CD8-positive, alpha-beta memory T cell (primary cell): ENCODE measurements around the gene CD47. TPM values are rescaled to one million over a fixed set of nuclear protein-coding genes. Genes with fewer than 3 reads are reported as not detected.
A peak's percentile ranks its signal among the peaks of the same experiment; 100 is the strongest.

Source experiments
- CTCF ChIA-PET: fragments of 350-600 bp; sonication (Branson Sonifier 250); formaldehyde crosslinking; loops from one replicate; lab custom pipeline; 2021; ENCODE audit warnings: antibody characterized with exemption; lab: Charles Lee
- POLR2A ChIA-PET: fragments of 350-600 bp; sonication (Branson Sonifier 250); formaldehyde crosslinking; loops from one replicate; lab custom pipeline; 2021; ENCODE audit warnings: antibody characterized with exemption; lab: Charles Lee
- DNase-seq, 5 donors: peaks; one replicate each; pipeline versions ENCODE4 v3.0.0 to v3.0.0-alpha.2; 2020 to 2022; ENCODE audit warnings: mixed read lengths in 1 of 5
- H3K27ac ChIP-seq: one replicate; pipeline ENCODE4 v1.7.0; 2013; ENCODE audit warnings: low read depth, mild to moderate bottlenecking, low read length, moderate library complexity
- H3K27me3 ChIP-seq: 2 replicates; pipeline ENCODE4 v1.7.0; 2013; ENCODE audit warnings: low read length, mild to moderate bottlenecking; ENCODE audit not compliant: insufficient read depth, poor library complexity, severe bottlenecking
- H3K36me3 ChIP-seq: 2 replicates; pipeline ENCODE4 v1.7.0; 2013; ENCODE audit warnings: mild to moderate bottlenecking, low read length, moderate library complexity; ENCODE audit not compliant: insufficient read depth
- H3K4me1 ChIP-seq: 2 replicates; pipeline ENCODE4 v1.7.0; 2013; ENCODE audit warnings: mild to moderate bottlenecking, low read length, moderate library complexity; ENCODE audit not compliant: insufficient read depth
- H3K4me3 ChIP-seq: 2 replicates; pipeline ENCODE4 v1.7.0; 2013; ENCODE audit warnings: mild to moderate bottlenecking, low read length
- H3K9me3 ChIP-seq: 2 replicates; pipeline ENCODE4 v1.7.0; 2013; ENCODE audit warnings: mild to moderate bottlenecking, low read length
- H3K27ac Mint-ChIP-seq, 8 donors: one replicate each; pipeline ENCODE4 v1.8.0; 2020 to 2021; ENCODE audit warnings: mixed read lengths in 8 of 8, mild to moderate bottlenecking in 6 of 8, inconsistent platforms in 3 of 8, moderate library complexity in 3 of 8
- H3K27me3 Mint-ChIP-seq, 2 donors: one replicate each; pipeline ENCODE4 v1.8.0; 2020 to 2021; ENCODE audit warnings: mixed read lengths in 2 of 2, mild to moderate bottlenecking in 1 of 2, moderate library complexity in 1 of 2
- H3K36me3 Mint-ChIP-seq, 3 donors: one replicate each; pipeline ENCODE4 v1.8.0; 2020 to 2021; ENCODE audit warnings: mixed read lengths in 3 of 3, inconsistent platforms in 1 of 3, mild to moderate bottlenecking in 1 of 3
- H3K4me1 Mint-ChIP-seq, 3 donors: one replicate each; pipeline ENCODE4 v1.8.0; 2020 to 2021; ENCODE audit warnings: mixed read lengths in 3 of 3, inconsistent platforms in 1 of 3, mild to moderate bottlenecking in 1 of 3
- H3K4me3 Mint-ChIP-seq, 7 donors: one replicate each; pipeline ENCODE4 v1.8.0; 2020 to 2021; ENCODE audit warnings: mixed read lengths in 7 of 7, mild to moderate bottlenecking in 6 of 7, moderate library complexity in 4 of 7, inconsistent platforms in 2 of 7
- H3K9me3 Mint-ChIP-seq, 5 donors: one replicate each; pipeline ENCODE4 v1.8.0; 2020 to 2022; ENCODE audit warnings: mixed read lengths in 5 of 5, mild to moderate bottlenecking in 3 of 5, moderate library complexity in 2 of 5, inconsistent platforms in 1 of 5
- polyA plus RNA-seq: library from polyadenylated mRNA; unstranded; fragments of 300-500 nt; fragmentation: Illumina TruSeq; gene quantifications from one replicate; pipeline ENCODE4 v1.2.3, GENCODE V29; 2021
- total RNA-seq, 2 experiments: library from RNA; stranded (reverse); gene quantifications; one replicate each; pipeline ENCODE4 v1.2.3, GENCODE V29; 2021

CD47 gene
- total and polyA plus RNA-seq, 3 experiments from 2014 or later, result 126 to 232 (median 131) TPM

DNA sequence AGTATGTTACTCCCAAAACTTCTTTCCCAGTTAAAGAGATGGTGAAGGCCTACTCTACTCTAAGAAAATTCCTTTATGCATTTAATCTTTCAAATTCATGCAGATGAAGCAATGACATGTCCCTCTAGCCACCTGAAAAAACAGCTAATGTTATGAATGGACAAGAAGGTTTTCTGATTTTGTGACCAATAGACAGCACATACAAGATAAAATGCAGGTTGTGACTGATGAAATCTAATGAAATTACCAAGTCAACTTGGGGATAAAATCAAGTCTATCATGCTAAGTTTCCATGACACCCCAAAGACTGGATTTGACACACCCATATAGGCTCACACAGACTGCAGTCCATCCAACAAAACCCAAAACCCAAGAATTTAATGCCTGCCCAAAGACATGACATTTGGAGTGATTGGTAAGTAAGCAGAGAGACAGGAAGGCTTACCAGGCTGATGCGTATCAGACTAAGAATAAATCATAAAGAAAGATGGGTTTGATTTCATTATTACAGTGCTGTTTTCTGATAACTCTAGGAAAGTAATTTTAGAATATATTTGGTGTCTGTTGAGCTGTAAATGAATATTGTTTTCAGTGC, 26.4 kb downstream of the CD47 start:
- peaks cover 64 to 94% (median 86%) of the 10 kb centered on the region in 3 donors for H3K4me1 Mint-ChIP-seq
- H3K36me3 Mint-ChIP-seq, result peaks cover 4 to 86% (median 36%) of the 10 kb centered on the region in 3 donors
- Histone ChIP-seq H3K4me3 (no peak overlapping the region), H3K36me3 (peaks cover 26% of the 10 kb centered on the region), H3K4me1 (peaks cover 36% of the 10 kb centered on the region), H3K27ac (no peak overlapping the region), H3K27me3 (no peaks in the 10 kb centered on the region), H3K9me3 (no peaks in the 10 kb centered on the region)
- H3K27ac Mint-ChIP-seq, result peak overlapping the region; percentile 9 to 88 (median 56)
- DNase-seq, result no peak
- POLR2A ChIA-PET, result no interaction called here
- no peaks in the 10 kb centered on the region for H3K27me3 Mint-ChIP-seq
- CTCF ChIA-PET, result no interaction called here
- peak overlapping the region in 2 of 7 donors; percentile 3 to 19 for H3K4me3 Mint-ChIP-seq
- no peaks in the 10 kb centered on the region for H3K9me3 Mint-ChIP-seq

GRCh38 chr3:108062051-108062450, 28.8 kb downstream of the CD47 start:
- H3K36me3 ChIP-seq, result peaks cover 47% of the 10 kb centered on the region
- ChIA-PET CTCF (no interaction called here), POLR2A (no interaction called here)
- Mint-ChIP-seq H3K36me3 (peaks cover 18 to 81% (median 40%) of the 10 kb centered on the region in 3 donors), H3K27me3 (no peaks in the 10 kb centered on the region), H3K27ac (peak overlapping the region in 3 of 8 donors; percentile 18 to 72 (median 71)), H3K9me3 (no peaks in the 10 kb centered on the region), H3K4me3 (no peak overlapping the region), H3K4me1 (peaks cover 63 to 90% (median 89%) of the 10 kb centered on the region in 3 donors)
- H3K27ac ChIP-seq, result no peak overlapping the region
- H3K4me3 ChIP-seq, result no peak overlapping the region
- H3K27me3 ChIP-seq, result no peaks in the 10 kb centered on the region
- H3K4me1 ChIP-seq, result peaks cover 25% of the 10 kb centered on the region
- DNase-seq, result no peak
- H3K9me3 ChIP-seq, result no peaks in the 10 kb centered on the region

DNA sequence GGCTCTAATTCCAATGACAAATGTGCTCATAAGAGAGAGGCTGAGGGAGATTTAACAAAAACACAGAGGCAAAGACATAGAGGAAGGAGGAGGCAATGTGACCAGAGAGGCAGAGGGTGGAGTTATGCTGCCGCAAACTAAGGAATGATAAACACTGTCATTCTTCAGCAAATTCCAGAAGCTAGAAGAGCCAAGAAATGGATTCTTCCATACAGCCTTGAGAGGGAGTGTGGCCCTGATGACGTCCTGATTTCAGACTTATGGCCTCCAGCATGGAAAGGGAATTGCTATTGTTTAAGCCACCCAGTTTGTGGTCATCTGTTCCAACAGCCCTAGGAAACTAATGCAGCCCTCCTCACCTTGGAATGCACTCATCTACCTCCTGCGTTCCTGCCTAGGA, 30.5 kb downstream of the CD47 start:
- ChIA-PET CTCF (no interaction called here), POLR2A (no interaction called here)
- Mint-ChIP-seq H3K4me3 (no peak overlapping the region), H3K36me3 (peaks cover 24 to 80% (median 39%) of the 10 kb centered on the region in 3 donors), H3K4me1 (peaks cover 64 to 89% (median 88%) of the 10 kb centered on the region in 3 donors), H3K27me3 (no peaks in the 10 kb centered on the region), H3K9me3 (no peaks in the 10 kb centered on the region), H3K27ac (peak overlapping the region in 4 of 8 donors; percentile 2 to 70 (median 34))
- H3K9me3 ChIP-seq, result no peaks in the 10 kb centered on the region
- no peaks in the 10 kb centered on the region for H3K27me3 ChIP-seq
- peaks cover 50% of the 10 kb centered on the region for H3K36me3 ChIP-seq
- H3K4me3 ChIP-seq, result no peak overlapping the region
- H3K27ac ChIP-seq, result no peak overlapping the region
- peaks cover 25% of the 10 kb centered on the region for H3K4me1 ChIP-seq
- DNase-seq, result no peak

GRCh38 chr3:108055931-108056330, 34.9 kb downstream of the CD47 start:
- Histone ChIP-seq H3K4me1 (peaks cover 12% of the 10 kb centered on the region), H3K4me3 (no peak overlapping the region), H3K27me3 (no peaks in the 10 kb centered on the region), H3K9me3 (no peaks in the 10 kb centered on the region), H3K27ac (no peak overlapping the region), H3K36me3 (peaks cover 69% of the 10 kb centered on the region)
- ChIA-PET CTCF (no interaction called here), POLR2A (no interaction called here)
- Mint-ChIP-seq H3K9me3 (no peaks in the 10 kb centered on the region), H3K36me3 (peaks cover 36 to 85% (median 37%) of the 10 kb centered on the region in 3 donors), H3K27ac (peak overlapping the region; percentile 2 to 87 (median 61)), H3K4me3 (peak overlapping the region in 1 of 7 donors; percentile 34), H3K27me3 (no peaks in the 10 kb centered on the region), H3K4me1 (peaks cover 50 to 83% (median 77%) of the 10 kb centered on the region in 3 donors)
- no peak for DNase-seq

GRCh38 chr3:108054935-108055334, 35.9 kb downstream of the CD47 start:
- Mint-ChIP-seq H3K36me3 (peaks cover 33 to 82% (median 39%) of the 10 kb centered on the region in 3 donors), H3K27me3 (no peaks in the 10 kb centered on the region), H3K4me3 (peak overlapping the region in 1 of 7 donors; percentile 29), H3K27ac (no peak overlapping the region), H3K4me1 (peaks cover 44 to 76% (median 71%) of the 10 kb centered on the region in 3 donors), H3K9me3 (no peaks in the 10 kb centered on the region)
- Histone ChIP-seq H3K36me3 (peaks cover 59% of the 10 kb centered on the region), H3K27ac (no peak overlapping the region), H3K4me1 (peaks cover 9% of the 10 kb centered on the region), H3K9me3 (no peaks in the 10 kb centered on the region), H3K4me3 (no peak overlapping the region), H3K27me3 (no peaks in the 10 kb centered on the region)
- ChIA-PET POLR2A (no interaction called here), CTCF (no interaction called here)
- no peak for DNase-seq

DNA sequence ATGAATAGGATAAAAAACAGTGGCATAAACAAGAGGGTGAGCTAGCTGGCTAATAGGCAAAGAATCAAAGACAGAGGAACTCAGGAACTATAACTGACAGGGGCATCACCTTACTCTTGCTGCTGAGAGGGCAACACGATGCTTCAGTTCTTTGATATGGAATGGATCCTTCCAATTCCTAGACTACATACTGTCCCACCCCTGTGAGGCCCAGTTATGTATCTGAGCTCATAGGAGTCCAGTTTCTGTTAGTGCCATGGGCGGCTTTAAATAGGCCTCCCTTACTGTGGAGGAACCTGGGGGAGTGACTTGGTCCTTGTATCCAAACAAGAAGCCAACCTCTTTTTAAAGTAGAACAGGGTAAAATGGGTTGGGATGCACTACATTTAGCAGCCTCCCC, 37.3 kb downstream of the CD47 start:
- H3K36me3 ChIP-seq, result peaks cover 47% of the 10 kb centered on the region
- no peaks in the 10 kb centered on the region for H3K27me3 ChIP-seq
- Mint-ChIP-seq H3K27me3 (no peaks in the 10 kb centered on the region), H3K4me1 (peaks cover 40 to 74% (median 62%) of the 10 kb centered on the region in 3 donors), H3K9me3 (no peaks in the 10 kb centered on the region), H3K36me3 (peaks cover 29 to 84% (median 40%) of the 10 kb centered on the region in 3 donors), H3K4me3 (peak overlapping the region in 1 of 7 donors; percentile 3), H3K27ac (peak overlapping the region; percentile 8 to 81 (median 60))
- peaks cover 7% of the 10 kb centered on the region for H3K4me1 ChIP-seq
- no peaks in the 10 kb centered on the region for H3K9me3 ChIP-seq
- no peak overlapping the region for H3K27ac ChIP-seq
- ChIA-PET POLR2A (no interaction called here), CTCF (interaction anchor here (0.8 to 2.5 kb wide), 3 partner anchors 10 to 126 kb away, joined by 3 to 7 read pairs (median 3); no protein-coding TSS in a partner anchor)
- H3K4me3 ChIP-seq, result no peak overlapping the region
- no peak for DNase-seq

DNA sequence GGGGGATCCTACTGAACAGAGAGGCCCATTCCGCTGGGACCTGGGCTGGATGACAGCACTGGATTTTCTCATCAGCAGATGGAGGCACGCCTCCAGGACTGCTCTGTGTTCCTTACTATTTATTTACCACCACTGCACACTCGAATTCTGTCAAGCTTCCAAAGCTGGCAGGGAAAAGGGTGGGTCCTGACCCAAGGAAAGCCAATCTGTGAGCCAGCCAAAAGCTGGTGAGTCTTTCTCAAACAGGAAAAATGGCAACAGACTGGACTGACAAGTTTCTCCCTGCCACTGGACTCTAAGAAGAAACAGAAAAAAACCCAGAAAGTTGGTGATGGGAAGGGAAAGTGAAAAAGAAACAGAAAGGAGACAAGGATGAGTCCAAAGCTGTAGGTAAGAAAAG, 37.8 kb downstream of the CD47 start:
- peaks cover 38 to 72% (median 58%) of the 10 kb centered on the region in 3 donors for H3K4me1 Mint-ChIP-seq
- peaks cover 7% of the 10 kb centered on the region for H3K4me1 ChIP-seq
- no peak overlapping the region for H3K27ac ChIP-seq
- DNase-seq, result no peak
- H3K27me3 Mint-ChIP-seq, result no peaks in the 10 kb centered on the region
- peak overlapping the region; percentile 8 to 81 (median 59) for H3K27ac Mint-ChIP-seq
- H3K36me3 Mint-ChIP-seq, result peaks cover 27 to 82% (median 36%) of the 10 kb centered on the region in 3 donors
- H3K9me3 Mint-ChIP-seq, result no peaks in the 10 kb centered on the region
- H3K4me3 Mint-ChIP-seq, result peak overlapping the region in 1 of 7 donors; percentile 3
- ChIA-PET POLR2A (no interaction called here), CTCF (interaction anchor here (0.8 to 2.5 kb wide), 3 partner anchors 10 to 125 kb away, joined by 3 to 7 read pairs (median 3); no protein-coding TSS in a partner anchor)
- no peak overlapping the region for H3K4me3 ChIP-seq
- no peaks in the 10 kb centered on the region for H3K9me3 ChIP-seq
- H3K36me3 ChIP-seq, result peaks cover 43% of the 10 kb centered on the region
- no peaks in the 10 kb centered on the region for H3K27me3 ChIP-seq

GRCh38 chr3:108051005-108051404, 39.8 kb downstream of the CD47 start:
- peaks cover 24 to 82% (median 29%) of the 10 kb centered on the region in 3 donors for H3K36me3 Mint-ChIP-seq
- Histone ChIP-seq H3K4me1 (peaks cover 7% of the 10 kb centered on the region), H3K27ac (no peak overlapping the region), H3K4me3 (no peak overlapping the region), H3K9me3 (no peaks in the 10 kb centered on the region), H3K27me3 (no peaks in the 10 kb centered on the region), H3K36me3 (peaks cover 40% of the 10 kb centered on the region)
- DNase-seq, result no peak
- no peak overlapping the region for H3K4me3 Mint-ChIP-seq
- H3K27me3 Mint-ChIP-seq, result no peaks in the 10 kb centered on the region
- H3K9me3 Mint-ChIP-seq, result no peaks in the 10 kb centered on the region
- CTCF ChIA-PET, result interaction anchor here (0.6 kb wide), 1 partner anchor 124 kb away, joined by 3 read pairs; no protein-coding TSS in a partner anchor
- POLR2A ChIA-PET, result no interaction called here
- H3K4me1 Mint-ChIP-seq, result peaks cover 33 to 70% (median 53%) of the 10 kb centered on the region in 3 donors
- peak overlapping the region in 3 of 8 donors; percentile 24 to 47 (median 33) for H3K27ac Mint-ChIP-seq
